NCI-H2029 (cell line): ENCODE measurements around the gene LYL1.
A peak's percentile ranks its signal among the peaks of the same experiment; 100 is the strongest.

Experiments
- DNase-seq: peaks from one replicate; lab custom pipeline; 2025; lab: John Stamatoyannopoulos, UW

The LYL1 gene

DNA sequence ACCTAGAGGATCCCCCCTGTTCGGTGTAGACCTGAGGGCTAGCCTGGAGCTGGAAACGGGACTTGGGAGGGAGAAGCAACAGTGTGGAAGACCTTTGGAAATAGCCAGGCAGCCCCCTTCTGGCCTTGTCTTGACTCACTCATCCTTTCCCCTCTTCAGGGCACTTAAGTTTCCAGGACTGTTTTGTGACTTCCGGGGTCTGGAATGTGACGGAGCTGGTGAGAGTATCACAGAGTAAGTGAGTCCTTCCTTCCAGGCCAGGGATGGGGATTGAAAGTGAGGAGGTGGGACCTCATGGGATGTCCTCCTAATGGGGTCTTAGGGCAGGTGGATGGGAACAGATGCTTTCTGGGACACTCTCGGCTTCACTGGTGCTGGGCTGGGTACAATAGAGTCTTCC, 29.4 kb downstream of the LYL1 start:
- no peak for DNase-seq

DNA sequence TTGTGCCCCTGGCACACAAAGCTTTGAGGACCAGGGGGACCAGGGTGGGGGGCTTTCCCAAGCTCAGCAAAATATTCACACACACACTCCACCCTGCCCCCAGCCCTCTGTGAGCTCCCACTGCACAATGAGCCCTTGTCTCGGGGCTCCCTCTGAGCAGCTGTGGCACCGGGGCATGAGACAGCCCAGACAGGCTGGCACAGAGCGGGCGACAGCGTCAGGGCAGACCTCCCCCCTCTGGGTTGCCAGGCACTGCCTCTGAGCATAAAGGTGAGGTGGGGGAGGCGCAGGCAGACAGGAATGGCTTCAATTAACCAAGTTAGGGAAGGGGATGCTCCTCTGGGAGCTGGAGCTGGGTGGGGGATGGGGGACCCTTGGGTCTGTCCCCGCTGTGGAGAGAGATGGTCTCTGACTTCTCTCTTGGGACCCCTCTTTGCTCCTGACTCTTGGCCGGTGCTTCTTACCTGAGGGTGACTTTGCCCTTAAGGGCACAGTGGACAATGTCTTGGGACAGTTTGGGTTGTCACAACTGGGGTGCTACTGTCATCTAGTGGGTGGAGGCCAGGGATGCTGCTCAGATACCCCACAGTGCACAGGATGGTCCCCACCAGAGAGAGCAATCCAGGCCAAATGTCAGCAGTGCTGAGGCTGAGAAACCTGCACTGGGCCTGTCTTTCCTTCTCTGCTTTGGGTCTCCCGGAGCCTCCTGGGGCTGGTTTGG, 30.3 kb downstream of the LYL1 start:
- DNase-seq, result no peak

DNA sequence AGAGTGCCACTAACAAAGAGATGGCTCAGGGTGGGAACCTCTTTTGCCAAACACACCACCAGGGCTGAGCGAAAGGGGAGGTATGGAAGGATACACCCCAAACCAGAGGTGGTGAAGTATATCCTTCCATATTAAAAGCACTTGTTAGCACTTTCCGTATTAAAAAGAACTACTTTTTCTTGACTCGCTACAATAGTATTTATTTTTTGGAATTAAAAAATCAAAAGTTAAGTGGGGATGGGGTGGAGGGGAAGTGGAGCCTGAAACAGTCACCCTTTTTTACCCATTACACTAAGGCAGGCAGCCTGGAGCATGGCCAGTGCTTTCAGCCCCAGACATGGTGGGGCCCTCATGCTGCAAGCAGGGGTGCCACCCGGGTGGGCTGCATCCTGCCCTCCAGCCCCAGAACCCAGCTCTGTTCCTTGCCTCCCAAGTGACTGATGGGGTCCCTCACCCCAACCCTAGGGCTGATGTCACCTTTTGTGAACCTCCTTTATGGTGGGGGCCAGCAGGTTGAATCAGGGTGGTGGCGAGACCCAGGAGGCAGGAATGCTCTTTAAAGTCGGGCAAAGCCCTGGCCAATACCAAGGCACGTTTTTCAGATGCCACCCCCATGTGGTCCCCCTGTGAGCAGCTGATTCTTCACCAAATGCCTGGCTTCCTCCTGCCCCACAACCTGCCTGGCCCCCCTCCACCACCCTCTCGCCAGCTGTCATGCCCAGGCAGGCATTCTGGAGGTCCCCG, 31.0 kb downstream of the LYL1 start:
- no peak for DNase-seq

DNA sequence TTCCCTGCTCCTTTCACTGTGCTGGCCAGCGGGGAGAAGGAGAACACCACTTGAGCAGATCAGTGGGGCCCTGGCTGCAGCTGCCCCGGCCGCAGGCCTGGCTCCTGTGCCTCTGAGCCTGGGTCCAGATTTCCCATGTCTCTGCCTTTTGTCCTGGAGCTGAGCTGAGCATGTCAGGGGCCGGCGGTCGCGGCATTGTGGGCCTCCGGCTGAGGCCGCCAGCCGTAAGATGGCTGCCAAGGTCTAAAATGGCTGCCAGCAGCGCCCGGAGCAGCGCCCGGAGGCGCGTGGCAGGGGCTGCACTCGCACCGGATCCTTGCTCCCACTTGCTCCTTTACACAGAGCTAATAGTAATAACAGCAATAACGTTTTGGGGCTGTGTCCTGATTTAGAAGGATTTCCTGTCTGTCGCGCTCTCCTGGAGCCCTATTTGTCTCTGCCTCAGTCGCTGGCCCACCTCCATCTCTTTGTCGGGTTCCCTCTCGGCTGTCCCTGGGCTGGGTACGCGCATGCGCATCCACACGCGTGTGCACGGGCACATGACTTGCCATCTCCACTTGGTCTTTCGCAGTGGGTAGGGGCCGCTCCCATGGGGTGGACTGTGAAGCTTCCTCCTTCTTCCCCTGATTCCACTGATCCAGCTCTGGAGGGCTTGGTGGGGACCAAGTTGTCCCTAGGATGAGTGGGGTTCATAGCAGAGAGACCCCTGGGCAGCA, 32.1 kb downstream of the LYL1 start:
- no peak for DNase-seq

DNA sequence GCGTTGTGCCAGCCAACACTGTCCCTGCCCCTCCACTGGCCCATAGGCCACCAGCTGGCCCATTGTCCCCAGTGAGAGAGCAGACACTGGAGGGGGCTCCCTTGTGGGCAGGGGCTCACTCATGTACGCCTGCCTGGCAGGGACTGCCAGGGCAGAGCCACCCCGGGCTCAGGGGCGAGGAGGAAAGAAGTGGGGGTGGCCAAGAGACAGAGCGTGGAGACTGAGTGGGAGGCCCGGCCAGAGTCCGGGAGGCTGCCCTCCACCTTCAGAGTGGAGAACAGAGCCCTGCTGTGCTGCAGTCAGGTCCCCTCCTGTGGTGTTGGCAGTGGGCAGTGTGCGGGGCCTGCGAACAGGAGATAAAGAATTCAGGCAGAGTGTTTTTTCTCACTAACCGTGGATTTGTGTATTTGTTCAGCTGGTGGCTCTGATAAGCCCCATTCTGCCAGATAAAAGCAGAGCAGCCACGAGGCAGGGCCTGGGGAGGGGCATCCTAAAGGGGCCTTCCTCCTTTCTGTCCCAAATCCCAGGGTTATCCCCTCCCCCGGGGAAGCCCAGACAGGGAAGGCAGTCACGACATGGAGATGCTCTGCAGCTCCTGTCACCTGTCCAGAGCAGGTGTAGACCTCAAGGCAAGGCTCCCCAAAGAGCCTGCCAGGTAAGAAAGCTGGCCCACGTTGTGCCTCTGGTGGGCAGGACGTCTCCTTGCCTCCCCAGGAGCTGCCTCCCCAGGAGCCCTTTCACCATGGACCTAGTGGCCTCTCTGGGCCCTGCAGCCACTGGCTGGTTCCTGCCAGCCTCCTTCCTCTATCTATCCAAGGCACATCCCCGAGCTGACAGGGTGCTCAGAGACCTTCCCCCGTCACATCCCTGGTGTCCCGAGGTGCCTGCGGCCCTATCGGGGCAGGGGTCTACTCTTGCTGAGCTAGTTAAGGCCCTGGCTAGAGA, 33.0 kb downstream of the LYL1 start:
- no peak for DNase-seq

DNA sequence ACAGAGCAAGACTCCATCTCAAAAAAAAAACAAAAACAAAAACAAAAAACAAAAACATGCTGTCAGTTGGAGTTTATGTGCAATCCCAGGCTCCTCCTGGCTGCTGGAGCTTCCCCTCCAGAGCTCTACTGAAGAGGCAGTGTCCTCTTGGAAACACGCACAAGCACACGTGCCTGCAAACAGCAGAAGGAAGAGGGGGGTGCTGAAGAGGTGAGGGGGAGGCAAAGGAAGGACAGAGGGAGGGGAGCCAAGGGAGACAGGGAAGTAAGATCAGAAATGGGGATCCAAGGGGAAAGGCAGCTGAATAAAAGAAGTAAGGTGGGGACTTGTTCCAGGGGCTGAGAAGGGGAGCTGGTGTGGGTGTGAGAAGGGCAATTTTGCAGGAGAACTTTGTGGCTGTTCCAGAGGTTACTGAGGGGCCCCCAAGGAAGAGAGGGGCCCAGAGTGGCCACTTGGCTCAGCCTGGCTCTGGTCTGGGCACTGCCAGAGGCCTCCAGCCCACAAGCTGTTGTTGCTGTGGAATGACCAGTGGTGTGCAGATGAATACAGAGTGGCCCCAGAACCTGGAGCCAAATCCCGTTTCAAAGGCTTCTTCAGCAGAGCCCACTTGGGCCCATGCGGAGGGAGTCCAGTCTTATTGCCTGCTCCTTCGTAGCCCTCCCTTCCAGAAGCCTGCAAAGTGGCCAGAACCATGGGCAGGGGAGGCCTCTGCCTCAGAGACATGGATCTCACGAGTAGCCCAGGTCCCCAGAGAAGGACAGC, 34.4 kb downstream of the LYL1 start:
- DNase-seq, result no peak

DNA sequence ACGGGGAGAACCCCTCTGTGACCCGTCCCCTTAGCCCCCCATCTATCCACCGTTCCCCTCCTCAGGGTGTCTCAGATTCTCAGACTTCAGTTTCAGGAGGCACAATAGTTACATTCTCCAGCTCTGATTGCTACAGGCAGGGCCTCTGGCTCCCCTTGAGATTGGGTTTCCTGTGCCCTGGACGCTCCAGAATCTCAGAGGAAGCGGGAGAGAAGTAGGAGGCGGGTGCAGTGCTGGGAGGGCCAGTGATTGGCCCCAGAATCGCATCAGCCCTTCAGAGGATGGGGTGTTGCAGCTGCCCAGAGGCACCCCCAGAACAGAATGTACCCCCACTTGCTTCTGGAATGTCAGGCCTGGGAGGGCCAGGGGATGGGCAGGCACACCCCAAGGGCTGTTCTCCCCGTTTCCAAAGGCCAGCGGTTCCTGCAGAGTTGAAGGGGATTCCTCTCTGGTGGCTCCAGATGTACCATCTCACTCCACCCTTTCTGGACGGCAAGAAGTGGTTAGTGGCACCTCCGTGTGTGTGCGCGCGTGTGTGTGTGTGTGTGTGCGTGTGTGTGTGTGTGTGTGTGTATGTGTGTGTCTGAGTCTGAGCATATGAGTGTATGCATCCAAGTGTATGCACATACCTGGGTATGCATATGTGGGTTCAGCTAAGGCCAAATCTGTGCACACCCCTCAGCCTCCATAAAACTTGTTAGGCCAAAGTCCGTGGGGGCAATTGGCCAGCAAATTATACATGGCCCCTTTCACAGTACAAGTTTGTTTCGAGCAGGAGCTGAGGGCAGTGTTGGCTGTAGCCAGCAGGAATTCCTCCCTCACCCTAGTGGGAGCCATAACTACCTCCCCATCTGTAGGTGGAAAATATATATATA, 35.5 kb downstream of the LYL1 start:
- DNase-seq, result no peak

DNA sequence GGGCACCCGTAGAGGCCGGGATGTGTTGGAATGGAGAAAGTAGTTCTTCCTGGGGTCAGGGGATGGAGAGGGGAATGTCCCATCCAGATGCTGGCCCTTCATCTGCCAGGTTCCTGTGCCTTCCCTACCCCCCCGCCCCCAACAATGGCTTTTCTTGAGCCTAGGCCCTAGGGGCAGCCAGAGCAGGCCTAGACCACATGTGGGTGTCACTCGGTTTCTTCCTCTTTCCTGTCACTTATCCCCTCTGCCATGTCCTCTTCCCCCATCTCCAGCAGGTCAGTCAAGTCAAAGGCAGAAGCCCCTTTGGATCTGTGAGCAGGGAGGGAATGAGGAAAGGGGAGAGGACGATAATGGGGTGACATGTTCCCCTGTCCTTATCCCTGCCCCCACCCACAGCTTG, 36.4 kb downstream of the LYL1 start:
- no peak for DNase-seq

DNA sequence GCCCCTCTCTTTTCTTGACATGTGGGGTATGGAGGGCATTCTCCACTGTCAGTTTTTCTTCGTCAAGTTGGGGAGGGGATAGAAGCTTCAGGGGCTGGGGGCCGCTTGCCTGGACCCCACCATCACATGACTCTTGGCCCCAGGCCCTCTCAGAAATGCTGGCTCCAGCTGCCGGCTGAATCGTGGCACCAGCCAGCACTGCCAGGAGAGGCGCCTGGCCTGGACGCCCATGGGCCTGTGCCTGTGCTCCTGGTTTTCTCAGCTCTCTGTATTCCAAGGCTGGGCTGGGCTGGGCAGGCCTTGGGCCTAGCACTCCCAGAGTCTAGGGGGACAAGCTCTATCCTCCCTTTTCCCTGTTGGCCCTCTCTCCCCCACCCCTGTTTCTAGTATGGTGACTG, 38.6 kb downstream of the LYL1 start:
- no peak for DNase-seq

DNA sequence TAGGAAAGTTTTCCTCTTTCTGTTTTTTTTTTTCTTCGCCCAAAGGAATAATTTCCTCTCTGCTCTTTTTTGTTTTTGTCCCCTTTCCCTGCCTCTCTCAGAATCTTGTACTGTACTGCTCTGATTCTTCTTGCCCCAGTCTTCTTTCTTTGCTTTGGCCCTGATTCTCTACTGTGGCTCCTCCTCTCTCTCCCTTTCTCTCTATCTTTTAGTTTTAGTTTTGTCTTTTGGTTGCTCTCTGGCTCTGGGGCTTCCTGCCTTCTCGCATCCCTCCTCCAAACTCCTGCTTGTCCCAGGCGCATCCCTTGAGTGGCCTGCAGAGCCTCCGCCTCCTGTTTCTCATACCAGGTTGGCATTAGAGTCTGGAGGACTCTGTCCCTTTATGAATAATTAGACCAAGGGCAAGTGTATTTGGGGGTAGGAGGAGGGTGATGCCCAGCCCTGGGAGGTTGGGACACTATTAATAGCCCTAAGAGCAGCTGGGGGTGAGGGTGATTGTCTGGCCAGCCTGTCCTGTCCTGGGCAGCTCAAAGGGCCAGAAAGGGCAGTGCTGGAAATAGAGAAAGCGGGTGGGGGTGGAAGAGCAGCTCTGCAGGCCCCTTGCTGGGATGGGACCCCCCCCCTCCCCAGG, 39.1 kb downstream of the LYL1 start:
- no peak for DNase-seq

DNA sequence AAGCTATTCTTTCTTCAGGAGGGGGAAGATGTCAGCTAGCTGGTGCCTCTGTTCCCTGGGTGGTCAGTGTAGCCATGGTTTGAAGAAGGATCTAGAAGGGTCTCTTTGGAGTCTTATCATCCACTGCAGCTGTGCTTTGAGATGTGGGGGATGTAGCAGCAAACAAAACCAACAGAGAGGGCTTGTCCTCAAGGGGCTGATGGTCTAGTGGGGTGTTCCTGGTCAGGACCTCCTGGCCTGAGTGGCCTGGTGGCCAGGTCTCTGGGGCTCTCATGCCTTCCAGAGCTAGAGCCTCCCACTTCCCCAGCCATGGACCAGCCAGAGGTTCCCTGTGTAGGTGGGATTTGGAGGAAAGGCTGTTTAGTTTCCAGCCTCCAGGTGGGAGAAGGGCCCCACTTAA, 40.3 kb downstream of the LYL1 start:
- DNase-seq, result no peak

DNA sequence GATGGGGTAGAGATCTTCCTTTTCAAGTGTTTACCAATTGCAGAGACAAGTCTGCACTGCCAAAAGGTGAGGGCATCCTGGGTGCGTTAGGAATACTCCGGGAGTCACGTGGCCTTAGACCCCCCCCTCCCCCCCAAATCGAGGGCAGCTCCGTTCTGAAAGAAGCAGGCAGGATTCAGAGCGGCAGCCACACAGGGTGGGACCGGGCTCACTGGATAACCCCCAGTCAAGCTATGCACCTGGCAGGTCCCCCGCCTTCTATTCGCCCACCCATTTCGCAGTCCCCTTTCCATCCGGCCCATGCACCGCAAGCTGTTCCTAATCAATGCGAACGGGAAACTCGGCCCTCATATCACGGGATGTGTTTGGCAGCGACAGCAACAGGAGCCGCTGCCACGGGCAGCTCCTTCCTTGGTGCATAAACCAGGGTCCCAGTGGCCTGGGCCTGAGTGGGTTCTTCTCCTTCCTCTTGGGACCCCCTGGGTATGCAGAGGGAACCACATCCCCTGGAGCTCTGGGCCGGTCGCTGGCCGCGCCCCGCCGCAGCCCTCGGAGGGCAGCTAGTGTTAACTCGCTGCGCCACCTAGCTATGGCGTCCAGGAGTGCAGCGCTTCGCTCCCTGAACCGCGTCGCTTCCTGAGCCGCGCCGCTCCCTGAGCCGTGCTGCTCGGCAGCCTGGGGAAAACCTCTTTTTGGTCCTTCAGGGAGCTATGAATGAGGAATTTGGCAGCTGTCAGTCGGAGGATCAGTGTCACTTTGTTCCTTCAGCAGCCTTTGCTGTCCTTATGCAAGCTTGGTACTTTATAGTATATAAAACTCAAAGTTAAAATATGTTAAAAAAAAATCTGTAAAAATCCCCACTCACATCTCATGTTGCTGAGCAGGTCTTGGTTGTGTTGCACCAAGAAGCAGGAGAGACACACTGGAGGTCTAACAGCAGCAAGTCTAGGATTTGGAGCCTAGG, 41.4 kb downstream of the LYL1 start:
- peak; percentile 71 for DNase-seq

DNA sequence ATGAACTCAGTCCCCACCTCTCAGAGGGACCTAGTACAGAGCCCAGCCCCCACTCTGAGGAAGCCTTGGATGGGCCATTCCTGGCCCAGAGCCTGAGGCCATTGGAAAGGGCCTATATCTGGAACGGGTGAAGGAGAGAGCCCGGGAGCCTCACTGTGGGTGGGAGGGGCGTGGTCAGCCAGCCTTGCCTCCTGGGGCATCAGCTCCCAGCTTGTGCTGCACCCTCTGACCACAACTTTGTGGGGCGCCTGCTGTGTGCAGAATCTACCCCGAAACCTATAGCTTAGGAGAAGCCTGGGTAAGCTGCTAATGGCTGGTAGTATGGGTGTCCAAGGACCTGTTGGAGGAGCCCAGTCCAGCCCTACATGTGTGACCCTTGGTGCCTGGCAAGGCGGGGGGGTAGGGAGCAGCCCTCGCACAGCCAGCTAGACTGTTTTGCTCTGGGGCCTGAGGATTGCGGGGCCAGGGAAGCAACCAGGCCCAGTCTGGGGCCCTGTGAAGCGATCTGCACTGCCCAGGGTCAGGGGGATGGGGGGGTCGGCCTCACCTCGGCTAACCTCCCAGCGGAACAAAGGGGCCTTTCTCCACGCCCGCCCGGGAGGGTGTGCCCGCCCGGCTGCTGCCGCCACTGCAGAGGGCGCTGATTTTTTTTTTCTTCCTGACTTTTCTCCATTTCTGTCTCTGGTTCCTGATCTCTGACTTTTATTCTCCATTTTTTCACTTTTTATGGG, 42.3 kb downstream of the LYL1 start:
- no peak for DNase-seq

DNA sequence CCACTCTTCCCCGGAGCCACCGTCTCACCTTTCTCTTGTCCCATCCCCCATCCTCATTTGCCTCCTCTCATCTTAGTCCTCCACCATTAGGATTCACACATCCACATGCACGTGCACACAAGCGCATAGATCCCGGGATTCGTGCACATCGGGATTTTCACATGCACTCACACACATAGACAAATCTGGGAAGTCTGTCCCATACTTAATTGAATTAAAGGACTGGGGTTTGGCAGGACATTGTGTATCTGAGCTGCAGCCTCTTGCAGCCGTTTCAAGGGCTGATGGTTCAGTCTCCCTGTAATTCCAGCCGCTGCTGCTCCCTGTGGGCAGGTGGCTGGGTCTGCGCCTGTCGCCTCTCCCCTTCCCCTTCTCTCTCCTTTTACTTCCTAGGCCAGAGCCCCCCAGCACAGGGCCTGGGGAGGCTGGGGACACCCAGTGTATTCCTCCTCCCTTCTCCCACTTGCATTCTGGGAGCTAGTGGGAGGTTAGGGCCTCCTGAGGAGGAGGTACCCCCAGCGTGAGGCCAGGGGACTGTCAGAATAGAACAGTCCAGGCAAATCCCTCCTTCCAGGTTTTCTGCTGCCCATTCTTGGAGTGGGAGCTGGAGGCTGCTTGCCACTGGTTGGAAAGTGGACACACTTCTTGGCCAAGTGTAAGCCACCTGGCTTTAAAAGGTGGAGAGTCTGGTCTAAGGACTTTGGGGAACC, 43.6 kb downstream of the LYL1 start:
- DNase-seq, result no peak

DNA sequence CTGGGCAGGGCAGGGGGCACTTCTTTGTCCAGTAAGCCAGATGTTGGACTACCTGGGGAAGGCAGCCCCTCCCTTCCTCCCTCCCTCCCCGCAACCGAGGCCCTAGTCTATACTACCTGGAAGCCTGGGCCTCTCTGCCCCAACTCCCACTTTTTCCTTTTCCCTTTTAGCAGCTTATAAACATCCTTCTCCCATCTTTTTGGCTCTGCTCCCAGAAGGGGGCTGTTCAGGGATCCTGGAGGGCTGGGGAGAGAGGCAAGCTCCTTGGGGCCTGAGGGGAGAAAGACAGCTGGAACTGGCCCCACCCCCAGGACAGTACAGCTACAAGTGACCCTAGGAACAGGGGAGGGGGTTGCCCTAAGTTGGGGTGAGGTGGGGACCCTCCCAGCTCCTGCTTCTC, 44.9 kb downstream of the LYL1 start:
- no peak for DNase-seq

DNA sequence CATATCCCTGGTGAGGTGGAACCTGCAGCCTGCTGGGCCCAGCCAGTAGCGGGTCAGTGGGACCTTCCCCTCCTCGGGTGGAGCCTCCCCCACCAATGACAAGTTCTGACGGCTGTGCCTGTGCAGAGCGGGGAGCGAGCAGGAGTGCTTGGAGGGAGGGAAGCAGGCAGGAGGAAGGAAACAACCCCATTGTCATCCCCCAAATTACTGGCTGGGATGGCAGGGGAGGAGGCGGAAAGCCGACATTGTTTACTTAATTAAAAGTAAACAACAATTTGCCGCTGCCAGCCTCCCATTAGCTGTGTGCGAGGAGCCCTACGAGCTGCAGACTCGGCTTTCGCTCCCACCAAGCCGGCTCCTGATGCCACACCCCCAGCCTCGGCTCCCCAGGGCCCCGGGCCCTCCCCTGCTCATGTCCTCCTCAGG, 45.5 kb downstream of the LYL1 start:
- DNase-seq, result peak; percentile 20

DNA sequence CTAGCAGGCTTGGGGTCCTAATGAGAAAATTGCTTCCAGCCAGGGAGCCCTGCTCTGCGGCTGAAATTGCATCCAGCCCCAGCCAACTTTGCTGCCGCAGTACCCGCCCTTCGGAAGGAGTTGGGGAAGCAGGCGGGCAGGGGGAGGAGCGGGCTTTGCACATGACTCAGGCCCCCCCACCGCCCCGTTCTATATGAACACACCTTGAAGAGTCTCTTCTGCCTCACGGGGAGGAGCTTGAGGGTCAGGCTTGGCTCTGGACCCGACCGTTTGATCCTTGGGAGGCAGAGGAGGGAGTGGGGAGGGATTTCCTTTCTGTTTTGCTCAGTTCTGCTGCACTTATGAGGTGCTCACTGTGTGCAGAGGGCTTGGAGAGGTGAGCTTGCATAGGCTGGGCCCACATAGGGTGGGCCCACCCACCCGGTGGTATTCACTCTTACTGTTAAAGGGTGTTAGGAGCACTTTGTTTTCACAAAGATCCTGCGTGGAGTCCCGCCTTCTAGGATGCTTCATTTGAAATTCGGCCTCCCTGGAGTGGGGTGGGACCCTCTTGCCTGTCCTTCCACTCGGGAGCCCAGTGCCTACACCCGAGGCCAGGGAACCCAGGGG, 46.5 kb downstream of the LYL1 start:
- DNase-seq, result no peak
